ENCODE data around the gene RAF1. TPM values are rescaled to one million over a fixed set of nuclear protein-coding genes. Genes with fewer than 3 reads are reported as not detected.
A peak's percentile ranks its signal among the peaks of the same experiment; 100 is the strongest.
"Not testable (repeated sequence)": the region's sequence is repeated elsewhere in the genome, so short reads cannot be mapped to it uniquely, and the experiment has no call there.

Gene RAF1
- total RNA-seq, 4 donors from 2014 or later = 106 to 136 (median 121) TPM

- H3K36me3 ChIP-seq = no peaks in the 10 kb centered on the region
- no peaks in the 10 kb centered on the region for H3K9me3 ChIP-seq
- no peaks in the 10 kb centered on the region for H3K27me3 ChIP-seq
- no peak for DNase-seq (ENCODE audit: low spot score in 2 of 2)
- peaks cover 0 to 81% (median 6%) of the 10 kb centered on the region in 4 donors for H3K4me1 ChIP-seq
- TF ChIP-seq POLR2A (IDR thresholded peaks at IDR 0.05) = no peak
- TF ChIP-seq EP300 (IDR thresholded peaks at IDR 0.05) = no peak
- no peak for TF ChIP-seq CTCF (IDR thresholded peaks at IDR 0.05)
- H3K4me3 ChIP-seq = no peak overlapping the region
- no peak overlapping the region for H3K27ac ChIP-seq
- WGBS, 2 donors = 79 to 84% methylated on average over 1 of the region's 1 CpG
Observed at GRCh38 chr3:12628813-12629212, 35.1 kb downstream of the RAF1 start.

GRCh38 chr3:12627370-12627769 lies 36.5 kb downstream of the RAF1 start:
- Histone ChIP-seq H3K27me3 (no peaks in the 10 kb centered on the region), H3K36me3 (no peaks in the 10 kb centered on the region), H3K9me3 (no peaks in the 10 kb centered on the region), H3K27ac (peak overlapping the region in 1 of 4 donors; percentile 23), H3K4me3 (no peak overlapping the region), H3K4me1 (peaks cover 0 to 78% (median 6%) of the 10 kb centered on the region in 4 donors)
- TF ChIP-seq POLR2A (IDR thresholded peaks at IDR 0.05) (no peak), EP300 (IDR thresholded peaks at IDR 0.05) (no peak), CTCF (IDR thresholded peaks at IDR 0.05) (no peak)
- 62 to 64% methylated on average over 4 of the region's 4 CpGs for WGBS, 2 donors
- DNase-seq (ENCODE audit: low spot score in 2 of 2) = no peak

- not testable (repeated sequence) for H3K36me3 ChIP-seq; H3K4me3 ChIP-seq; H3K27me3 ChIP-seq; DNase-seq (ENCODE audit: low spot score in 2 of 2); H3K9me3 ChIP-seq; H3K27ac ChIP-seq
- H3K4me1 ChIP-seq = peaks cover 0 to 79% (median 6%) of the 10 kb centered on the region in 4 donors
- WGBS, 2 donors = 89 to 95% methylated on average over 3 of the region's 3 CpGs
Observed at GRCh38 chr3:12624964-12625363, 39.0 kb downstream of the RAF1 start.

- no peak overlapping the region for H3K27ac ChIP-seq
- peaks cover 0 to 71% (median 3%) of the 10 kb centered on the region in 4 donors for H3K4me1 ChIP-seq
- H3K36me3 ChIP-seq = no peaks in the 10 kb centered on the region
- WGBS, 2 donors = 89 to 90% methylated on average over 5 of the region's 5 CpGs
- H3K27me3 ChIP-seq = no peaks in the 10 kb centered on the region
- TF ChIP-seq EP300 (IDR thresholded peaks at IDR 0.05) (no peak), CTCF (IDR thresholded peaks at IDR 0.05) (no peak), POLR2A (IDR thresholded peaks at IDR 0.05) (no peak)
- H3K4me3 ChIP-seq = no peak overlapping the region
- no peaks in the 10 kb centered on the region for H3K9me3 ChIP-seq
- no peak for DNase-seq (ENCODE audit: low spot score in 2 of 2)
Observed at GRCh38 chr3:12624056-12624455, 39.9 kb downstream of the RAF1 start.

GRCh38 chr3:12622335-12622734 lies 41.6 kb downstream of the RAF1 start:
- Histone ChIP-seq H3K9me3 (no peaks in the 10 kb centered on the region), H3K36me3 (peaks cover 0 to 15% (median 0%) of the 10 kb centered on the region in 3 donors), H3K27me3 (no peaks in the 10 kb centered on the region), H3K4me3 (no peak overlapping the region), H3K4me1 (peaks cover 0 to 56% (median 3%) of the 10 kb centered on the region in 4 donors), H3K27ac (no peak overlapping the region)
- WGBS, 2 donors = 61 to 64% methylated on average over 4 of the region's 4 CpGs
- TF ChIP-seq EP300 (IDR thresholded peaks at IDR 0.05) (no peak), CTCF (IDR thresholded peaks at IDR 0.05) (no peak), POLR2A (IDR thresholded peaks at IDR 0.05) (no peak)
- no peak for DNase-seq (ENCODE audit: low spot score in 2 of 2)

GRCh38 chr3:12620729-12621128 lies 43.2 kb downstream of the RAF1 start:
- TF ChIP-seq EP300 (IDR thresholded peaks at IDR 0.05) (no peak), POLR2A (IDR thresholded peaks at IDR 0.05) (no peak), CTCF (IDR thresholded peaks at IDR 0.05) (no peak)
- Histone ChIP-seq H3K27me3 (no peaks in the 10 kb centered on the region), H3K36me3 (peaks cover 0 to 28% (median 0%) of the 10 kb centered on the region in 3 donors), H3K9me3 (no peaks in the 10 kb centered on the region), H3K4me3 (no peak overlapping the region), H3K4me1 (peaks cover 0 to 46% (median 3%) of the 10 kb centered on the region in 4 donors), H3K27ac (no peak overlapping the region)
- no peak for DNase-seq (ENCODE audit: low spot score in 2 of 2)

Measured in tibial nerve (tissue), 4 donors.